GM18498 (cell line): Measurements from ENCODE around the gene SLC6A19.
"Not testable (repeated sequence)": the region's sequence is repeated elsewhere in the genome, so short reads cannot be mapped to it uniquely, and the experiment has no call there.

Experiments used
- ATAC-seq: cut with Tn5 transposase; IDR thresholded peaks from one replicate; pipeline ENCODE4 v1.9.1; 2021; ENCODE audit warnings: mild to moderate bottlenecking, moderate library complexity; ENCODE audit not compliant: unreplicated experiment

The SLC6A19 gene

DNA sequence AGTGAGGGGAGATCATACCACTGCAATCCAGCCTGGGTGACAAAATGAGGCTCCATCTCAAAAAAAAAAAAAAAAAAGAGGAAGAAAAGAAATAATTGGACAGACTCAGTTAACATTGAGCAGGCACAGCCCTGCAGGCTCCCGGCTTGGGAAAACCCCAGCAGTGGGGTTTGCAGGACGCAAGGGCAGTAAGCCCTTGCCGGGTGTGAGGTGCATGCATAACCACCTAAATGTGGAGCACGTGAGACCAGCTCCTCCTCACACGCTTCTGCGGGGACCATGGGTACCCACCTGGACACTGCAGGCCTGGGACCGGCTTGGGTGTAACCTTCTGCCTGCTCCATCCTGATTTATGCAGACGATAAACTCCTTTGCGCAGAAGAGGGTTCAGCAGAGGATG lies 19.0 kb downstream of the SLC6A19 start:
- no peak for ATAC-seq

DNA sequence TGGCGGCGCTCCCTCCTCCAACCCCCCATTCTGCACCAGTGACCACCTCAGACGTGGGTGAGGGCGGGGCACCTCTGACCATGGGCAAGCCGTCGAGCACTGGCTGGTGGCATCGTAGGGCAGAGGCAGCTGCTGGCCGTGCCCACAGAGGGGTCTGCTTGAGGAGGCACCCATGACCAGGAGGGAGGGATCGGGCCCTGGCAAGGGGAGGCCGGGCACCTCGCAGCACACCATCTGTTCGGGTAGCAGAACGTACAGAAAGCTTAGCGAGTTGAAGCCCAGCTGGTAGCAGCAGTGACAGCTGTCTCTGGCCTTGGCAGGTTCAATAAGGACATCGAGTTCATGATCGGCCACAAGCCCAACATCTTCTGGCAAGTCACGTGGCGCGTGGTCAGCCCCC lies 19.4 kb downstream of the SLC6A19 start:
- no peak for ATAC-seq

GRCh38 chr5:1221721-1222120 lies 20.3 kb downstream of the SLC6A19 start:
- no peak for ATAC-seq

DNA sequence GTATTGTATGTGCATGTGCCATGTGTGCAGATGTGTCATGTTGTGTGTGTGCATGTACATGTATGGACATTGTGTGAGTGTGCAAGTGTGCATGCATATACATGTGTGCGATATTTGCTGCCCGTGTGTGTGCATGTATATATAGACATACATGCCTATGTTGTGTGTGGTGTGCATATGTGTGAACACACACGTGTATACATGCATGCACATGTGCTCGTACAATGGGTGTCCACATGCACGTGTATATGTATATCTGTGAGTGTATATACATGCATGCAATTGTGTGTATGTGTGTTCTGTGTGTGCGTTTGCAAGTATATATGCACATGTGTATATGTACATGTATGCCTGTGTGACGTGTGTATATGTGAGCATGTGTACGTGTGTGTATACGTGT lies 20.8 kb downstream of the SLC6A19 start:
- no peak for ATAC-seq

- ATAC-seq = no peak
Measured at GRCh38 chr5:1222621-1223277, 21.4 kb downstream of the SLC6A19 start.

DNA sequence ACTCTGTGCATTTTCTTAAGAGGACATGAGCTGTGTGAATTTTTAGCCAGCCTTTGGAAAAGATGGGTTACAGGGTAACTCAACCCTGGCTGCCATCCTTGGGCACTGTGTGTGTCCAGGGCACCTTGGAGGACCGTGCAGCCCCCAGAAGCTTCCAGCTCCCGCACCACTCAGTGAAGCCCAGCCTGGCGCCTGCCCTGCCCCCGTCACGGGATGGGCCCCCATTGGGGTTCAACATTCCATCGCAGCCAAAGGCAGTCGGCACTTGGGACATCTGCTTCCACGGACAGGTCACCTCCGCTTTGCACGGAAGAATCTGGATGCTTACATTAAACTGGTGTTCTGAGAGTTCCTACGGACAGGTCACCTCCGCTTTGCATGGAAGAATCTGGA lies 21.9 kb downstream of the SLC6A19 start:
- no peak for ATAC-seq

DNA sequence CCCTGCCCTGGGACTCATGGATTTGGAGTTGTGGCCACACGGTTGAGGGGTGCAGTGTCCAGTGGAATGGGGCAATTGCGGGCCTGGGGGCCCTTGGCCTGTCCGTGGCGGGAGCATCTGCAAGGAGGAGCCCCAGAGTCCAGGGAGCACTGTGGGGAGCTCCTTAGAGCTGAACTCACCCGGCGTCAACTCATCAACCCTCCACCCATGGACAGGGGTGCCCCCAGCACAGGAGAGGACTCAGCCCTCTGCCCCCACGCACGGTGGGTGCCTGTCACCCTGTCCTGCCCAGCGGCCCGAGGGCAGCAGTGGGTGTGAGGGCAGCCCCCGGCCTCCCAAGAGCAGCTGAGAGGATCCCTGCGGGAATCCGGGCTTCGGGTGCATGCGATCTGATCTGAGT lies 23.2 kb downstream of the SLC6A19 start:
- no peak for ATAC-seq

GRCh38 chr5:1225081-1225480 lies 23.7 kb downstream of the SLC6A19 start, which contains the start of gene SLC6A18:
TSS of gene SLC6A18 (plus strand) at chr5:1225381. CDS start at chr5:1225478, 97 bp downstream.
- ATAC-seq = no peak

DNA sequence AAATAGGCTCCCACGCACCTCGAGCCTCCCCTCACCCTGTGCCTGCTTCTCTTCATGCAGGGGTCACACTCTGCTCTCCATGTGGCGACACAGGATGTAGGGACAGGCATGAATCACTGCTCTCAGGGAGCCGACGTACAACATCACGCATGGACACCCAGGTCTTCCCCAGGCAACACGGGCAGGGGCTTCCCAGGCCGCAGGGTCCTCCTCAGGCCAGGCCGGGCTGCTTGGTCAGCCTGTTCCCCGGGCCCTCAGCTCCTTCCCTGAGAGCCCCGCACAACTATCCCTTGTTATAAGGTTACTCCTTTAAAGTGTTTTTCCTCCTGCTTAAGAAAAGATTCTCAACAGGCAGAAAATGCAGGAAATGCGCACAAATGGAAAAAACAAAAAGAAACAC lies 24.8 kb downstream of the SLC6A19 start:
- ATAC-seq = no peak

- no peak for ATAC-seq
Measured at GRCh38 chr5:1226839-1227581, 25.6 kb downstream of the SLC6A19 start.

- no peak for ATAC-seq
Measured at GRCh38 chr5:1227667-1228066, 26.3 kb downstream of the SLC6A19 start.

DNA sequence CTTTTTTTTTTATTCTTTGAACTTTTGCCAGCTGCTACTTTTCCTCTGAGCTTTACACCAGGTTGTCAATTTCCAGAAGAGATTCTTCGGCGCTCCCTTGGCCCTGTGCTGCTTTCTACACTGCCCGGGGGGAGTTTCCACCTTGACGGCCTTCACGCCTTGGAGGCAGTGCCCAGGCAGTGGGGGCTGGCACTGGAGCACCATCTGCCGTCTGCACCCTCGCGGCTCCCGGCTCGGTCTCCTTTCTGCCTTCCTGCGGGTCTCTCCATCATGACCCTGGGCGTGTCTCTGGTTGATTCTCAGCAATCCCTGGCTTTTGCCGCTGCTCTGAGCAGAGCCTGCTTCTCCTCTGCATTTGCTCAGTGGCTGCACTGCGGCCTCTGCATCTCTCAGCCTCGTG lies 26.7 kb downstream of the SLC6A19 start:
- ATAC-seq = no peak

DNA sequence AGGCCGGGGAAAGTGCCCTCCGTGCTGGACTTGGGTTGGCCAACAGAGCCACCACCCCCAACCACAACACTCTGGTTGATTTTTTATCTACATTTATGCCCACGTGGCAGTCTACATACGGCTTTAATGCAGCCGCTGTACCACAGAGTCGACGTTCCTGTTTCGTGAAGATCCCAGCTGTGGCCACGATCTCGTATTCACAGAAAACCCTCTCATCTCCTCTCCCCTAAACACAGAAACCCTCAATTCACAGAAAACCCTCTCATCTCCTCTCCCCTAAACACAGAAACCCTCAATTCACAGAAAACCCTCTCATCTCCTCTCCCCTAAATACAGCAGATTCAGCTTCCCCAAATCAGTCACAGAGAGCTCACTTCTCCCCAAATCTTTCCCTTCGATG lies 27.6 kb downstream of the SLC6A19 start:
- ATAC-seq = not testable (repeated sequence)

DNA sequence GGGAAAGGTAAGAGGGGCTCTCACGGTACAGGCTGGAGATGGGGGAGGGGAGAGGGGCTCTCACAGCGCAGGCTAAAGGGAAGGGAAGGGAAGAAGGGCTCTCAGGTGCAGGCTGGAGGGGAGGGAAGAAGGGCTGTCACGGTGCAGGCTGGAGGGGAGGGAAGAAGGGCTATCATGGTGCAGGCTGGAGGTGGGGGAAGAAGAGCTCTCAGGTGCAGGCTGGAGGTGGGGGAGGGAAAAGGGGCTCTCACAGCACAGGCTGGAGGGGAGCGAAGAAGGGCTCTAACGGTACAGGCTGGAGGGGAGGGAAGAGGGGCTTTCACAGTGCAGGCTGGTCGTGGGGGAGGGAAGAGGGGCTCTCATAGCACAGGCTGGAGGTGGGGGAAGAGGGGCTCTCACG lies 28.4 kb downstream of the SLC6A19 start:
- no peak for ATAC-seq

- ATAC-seq = no peak
Measured at GRCh38 chr5:1230551-1230950, 29.2 kb downstream of the SLC6A19 start.

DNA sequence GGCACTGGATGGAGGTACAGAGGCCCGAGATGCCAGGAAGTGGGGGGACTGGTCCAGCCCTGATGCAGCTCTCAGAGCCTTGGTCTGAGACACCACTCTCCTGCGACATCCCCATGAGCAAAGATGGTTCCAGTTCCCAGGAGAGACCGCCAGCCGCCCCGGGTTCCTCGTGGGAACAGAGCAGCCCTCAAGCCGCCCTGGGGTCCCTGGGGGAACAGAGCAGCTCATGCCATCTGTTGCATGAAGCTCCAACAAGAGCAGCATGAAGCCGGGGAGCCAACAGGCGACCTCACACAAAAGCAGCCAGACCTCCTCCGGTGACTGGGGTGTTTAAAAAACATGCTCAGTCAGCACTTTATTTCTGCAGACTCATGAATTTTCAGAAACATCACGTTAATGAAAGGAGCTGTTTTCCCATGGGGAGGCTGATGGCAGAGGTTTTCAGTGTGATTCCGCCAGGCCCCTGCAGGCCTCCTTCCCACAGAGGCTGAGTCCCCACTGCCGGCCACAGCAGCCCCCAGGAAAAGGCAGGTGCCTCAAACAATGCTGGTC lies 30.0 kb downstream of the SLC6A19 start:
- ATAC-seq = no peak

GRCh38 chr5:1232780-1233179 lies 31.4 kb downstream of the SLC6A19 start:
- ATAC-seq = no peak

GRCh38 chr5:1235379-1235778 lies 34.0 kb downstream of the SLC6A19 start:
- ATAC-seq = no peak

- no peak for ATAC-seq
Measured at GRCh38 chr5:1235838-1236237, 34.4 kb downstream of the SLC6A19 start.

DNA sequence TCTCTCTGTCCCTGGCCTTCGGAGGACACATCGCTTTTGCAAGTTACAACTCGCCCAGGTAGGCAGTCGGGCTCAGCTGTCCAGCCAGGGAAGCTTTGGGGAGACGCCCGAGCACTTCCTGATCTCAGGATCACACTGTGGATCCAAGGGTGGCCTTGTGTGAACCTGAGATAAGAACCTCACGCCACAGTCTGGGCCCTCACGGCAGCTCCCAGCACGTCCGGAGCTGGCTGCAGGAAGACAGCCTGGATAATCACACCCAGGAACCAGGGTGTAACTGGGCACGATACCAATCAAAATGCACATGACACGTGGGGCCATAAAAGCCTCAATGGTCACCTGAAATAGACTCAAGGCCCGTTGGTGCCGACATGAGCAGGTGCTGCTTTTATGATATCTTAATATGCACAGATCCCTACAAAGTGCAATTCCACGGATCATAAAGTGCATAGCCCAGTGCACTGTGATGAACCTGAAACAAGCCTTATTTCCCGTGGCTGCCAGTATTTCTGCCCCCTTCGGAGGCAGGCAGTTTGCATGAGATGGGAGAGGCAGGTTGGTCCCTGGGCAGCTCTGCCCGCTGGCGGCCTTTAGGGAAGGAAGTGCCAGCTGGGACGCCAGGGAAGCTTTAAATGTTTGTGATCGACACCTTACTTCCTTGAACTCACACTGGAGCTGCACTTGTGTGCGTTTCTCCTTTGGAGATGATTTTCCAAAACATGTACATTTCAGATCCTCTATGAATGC lies 38.3 kb downstream of the SLC6A19 start:
- ATAC-seq = no peak

GRCh38 chr5:1240496-1241260 lies 39.3 kb downstream of the SLC6A19 start:
- no peak for ATAC-seq
